A673 (cell line): ENCODE measurements around the gene MYLK4. TPM values are rescaled to one million over a fixed set of nuclear protein-coding genes. Genes with fewer than 3 reads are reported as not detected.
A peak's percentile ranks its signal among the peaks of the same experiment; 100 is the strongest.

ENCODE experiments used
- BruUV-seq: library from RNA; stranded (reverse); fragments of 400-500 nt; replicated peaks from 2 replicates; lab custom pipeline; 2021; lab: Mats Ljungman, UMichigan
- CTCF ChIA-PET: fragments of 300-600 bp; sonication (Branson Sonifier 250); formaldehyde crosslinking; loops from one replicate; lab custom pipeline; 2022; ENCODE audit warnings: antibody characterized with exemption; lab: Charles Lee
- POLR2A ChIA-PET: fragments of 300-600 bp; sonication (Branson Sonifier 250); formaldehyde crosslinking; loops from one replicate; lab custom pipeline; 2022; ENCODE audit warnings: antibody characterized with exemption; ENCODE audit not compliant: low non-redundant PET; lab: Charles Lee
- DNase-seq: peaks from one replicate; pipeline ENCODE4 v3.0.0-alpha.2; 2015; ENCODE audit warnings: low spot score
- H3K27ac ChIP-seq: fragments of 200-600 bp; sonication (generic); 2 replicates; pipeline ENCODE4 v1.5.1; 2016; ENCODE audit warnings: mixed run types, low read depth, mild to moderate bottlenecking, mixed read lengths, antibody characterized with exemption, low read length; ENCODE audit not compliant: poor library complexity, severe bottlenecking
- H3K27me3 ChIP-seq: fragments of 200-600 bp; sonication (generic); replicated peaks from 2 replicates; pipeline ENCODE4 v1.6.1; 2017; ENCODE audit warnings: mixed run types, low read depth, mild to moderate bottlenecking, mixed read lengths, antibody characterized with exemption, low read length; ENCODE audit not compliant: insufficient read depth, poor library complexity
- H3K36me3 ChIP-seq: fragments of 200-600 bp; sonication (generic); 2 replicates; pipeline ENCODE4 v1.6.1; 2016; ENCODE audit warnings: mixed run types, mild to moderate bottlenecking, mixed read lengths, antibody characterized with exemption, low read length; ENCODE audit not compliant: insufficient read depth, poor library complexity, severe bottlenecking
- H3K4me1 ChIP-seq: fragments of 200-600 bp; sonication (generic); 2 replicates; pipeline ENCODE4 v1.6.1; 2017; ENCODE audit warnings: mixed run types, mild to moderate bottlenecking, mixed read lengths, antibody characterized with exemption, low read length; ENCODE audit not compliant: insufficient read depth, poor library complexity, severe bottlenecking
- H3K4me3 ChIP-seq: fragments of 200-600 bp; sonication (generic); 2 replicates; pipeline ENCODE4 v1.5.1; 2016; ENCODE audit warnings: low read depth, mixed run types, mild to moderate bottlenecking, mixed read lengths, low read length; ENCODE audit not compliant: poor library complexity, severe bottlenecking
- H3K9me3 ChIP-seq: fragments of 200-600 bp; sonication (generic); 2 replicates; pipeline ENCODE4 v1.6.1; 2016; ENCODE audit warnings: mixed run types, low read depth, mild to moderate bottlenecking, mixed read lengths, antibody characterized with exemption, low read length; ENCODE audit not compliant: poor library complexity, severe bottlenecking
- CTCF ChIP-seq: fragments of 300-800, 200-600 bp; sonication (generic); conservative IDR thresholded peaks from 2 replicates; pipeline ENCODE4 v1.5.1; 2017; ENCODE audit warnings: low read depth, mild to moderate bottlenecking, antibody characterized with exemption, low read length, moderate library complexity, mixed read lengths
- EZH2 ChIP-seq: fragments of 200-600 bp; sonication (generic); IDR thresholded peaks from 2 replicates; pipeline ENCODE4 v1.6.1; 2017; ENCODE audit warnings: borderline replicate concordance, low read depth, mild to moderate bottlenecking, mixed read lengths, antibody characterized with exemption, low read length; ENCODE audit not compliant: poor library complexity, severe bottlenecking
- intact Hi-C: fragments of 100-400 bp; cut with micrococcal nuclease; formaldehyde crosslinking; loops from one replicate; pipeline ENCODE4 v1.10.0; 2022; ENCODE audit not compliant: unreplicated experiment
- total RNA-seq: library from RNA; stranded (reverse); gene quantifications from 2 replicates; pipeline ENCODE4 v1.2.3, GENCODE V29; 2021

MYLK4 gene
- total RNA-seq, 1 experiment from 2014 or later = 0.39 TPM

GRCh38 chr6:2795162-2795561 is 44.4 kb upstream of the MYLK4 start:
- Histone ChIP-seq H3K36me3 (no peaks in the 10 kb centered on the region), H3K27ac (no peak overlapping the region), H3K9me3 (no peaks in the 10 kb centered on the region), H3K4me3 (no peak overlapping the region), H3K27me3 (no peaks in the 10 kb centered on the region), H3K4me1 (peaks cover 40% of the 10 kb centered on the region)
- CTCF ChIA-PET = interaction anchor here (0.6 kb wide), 1 partner anchor 55 kb away, joined by 3 read pairs; no protein-coding TSS in a partner anchor
- intact Hi-C loops = no loop called here
- no peak for DNase-seq
- POLR2A ChIA-PET = no interaction called here
- no peak for TF ChIP-seq EZH2
- no peak for TF ChIP-seq CTCF
- no TSS peak for BruUV-seq

GRCh38 chr6:2794171-2794730 is 43.5 kb upstream of the MYLK4 start:
- H3K4me1 ChIP-seq = peaks cover 31% of the 10 kb centered on the region
- no TSS peak for BruUV-seq
- POLR2A ChIA-PET = no interaction called here
- no peaks in the 10 kb centered on the region for H3K36me3 ChIP-seq
- intact Hi-C loops = loop anchor here (5.0 kb wide), 2 partner anchors 118 to 193 kb away; no protein-coding TSS in a partner anchor
- no peak for DNase-seq
- TF ChIP-seq CTCF = no peak
- no peak for TF ChIP-seq EZH2
- H3K27me3 ChIP-seq = no peaks in the 10 kb centered on the region
- no peak overlapping the region for H3K4me3 ChIP-seq
- CTCF ChIA-PET = no interaction called here
- H3K27ac ChIP-seq = peak overlapping the region; percentile 64
- no peaks in the 10 kb centered on the region for H3K9me3 ChIP-seq

GRCh38 chr6:2793534-2794151 is 42.9 kb upstream of the MYLK4 start:
- Histone ChIP-seq H3K4me1 (peaks cover 25% of the 10 kb centered on the region), H3K27me3 (no peaks in the 10 kb centered on the region), H3K9me3 (no peaks in the 10 kb centered on the region), H3K27ac (peak overlapping the region; percentile 64), H3K36me3 (no peaks in the 10 kb centered on the region), H3K4me3 (no peak overlapping the region)
- intact Hi-C loops = loop anchor here (2.0 to 5.0 kb wide), 3 partner anchors 53 to 194 kb away; no protein-coding TSS in a partner anchor
- ChIA-PET POLR2A (no interaction called here), CTCF (no interaction called here)
- no peak for TF ChIP-seq EZH2
- TF ChIP-seq CTCF = no peak
- no TSS peak for BruUV-seq
- DNase-seq = peak; percentile 45
